IMR-90 (cell line): ENCODE measurements around the gene VAMP8. TPM values are rescaled to one million over a fixed set of nuclear protein-coding genes. Genes with fewer than 3 reads are reported as not detected.

ENCODE experiments used
- ATAC-seq: fragments of 200-7000 bp; cut with Tn5 transposase; 2 replicates; pipeline ENCODE4 v1.9.1; 2020; ENCODE audit warnings: low read depth, mild to moderate bottlenecking, moderate library complexity
- BruUV-seq: library from RNA; stranded (reverse); fragments of 400-500 nt; replicated peaks from 2 replicates; lab custom pipeline; 2021; lab: Mats Ljungman, UMichigan
- CTCF ChIA-PET: fragments of 300-600 bp; formaldehyde crosslinking; extraction: SDS; loops from one replicate; lab custom pipeline; 2021; ENCODE audit warnings: antibody characterized with exemption; lab: Yijun Ruan, JAX
- POLR2A ChIA-PET: fragments of 300-600 bp; sonication (Branson Sonifier 250); formaldehyde crosslinking; loops from one replicate; lab custom pipeline; 2022; ENCODE audit warnings: antibody characterized with exemption; ENCODE audit not compliant: unreplicated experiment; lab: Charles Lee
- DNase-seq: peaks from one replicate; pipeline ENCODE4 v3.0.0; 2013
- H2AFZ ChIP-seq: replicated peaks from 2 replicates; pipeline ENCODE3; 2013; ENCODE audit warnings: low read length, mild to moderate bottlenecking; ENCODE audit not compliant: poor library complexity
- H2AK5ac ChIP-seq: 2 replicates; pipeline ENCODE4 v1.6.1; 2013; ENCODE audit warnings: low read depth, low read length, inconsistent platforms
- H2AK9ac ChIP-seq: replicated peaks from 2 replicates; pipeline ENCODE3; 2013; ENCODE audit warnings: mild to moderate bottlenecking, low read depth, low read length, moderate library complexity; ENCODE audit not compliant: poor library complexity
- H2BK120ac ChIP-seq: 2 replicates; pipeline ENCODE4 v1.6.1; 2013; ENCODE audit warnings: low read depth, low read length, inconsistent platforms
- H2BK15ac ChIP-seq: 3 replicates; pipeline ENCODE4 v1.6.1; 2013; ENCODE audit warnings: low read depth, low read length, inconsistent platforms
- H2BK20ac ChIP-seq: 2 replicates; pipeline ENCODE4 v1.6.1; 2013; ENCODE audit warnings: low read depth, mild to moderate bottlenecking, inconsistent platforms, low read length, moderate library complexity
- H2BK5ac ChIP-seq: 2 replicates; pipeline ENCODE4 v1.6.1; 2013; ENCODE audit warnings: mild to moderate bottlenecking, low read depth, low read length, inconsistent platforms; ENCODE audit not compliant: poor library complexity, severe bottlenecking
- H3K14ac ChIP-seq: replicated peaks from 2 replicates; pipeline ENCODE4 v1.6.1; 2013; ENCODE audit warnings: low read depth, low read length, inconsistent platforms
- H3K18ac ChIP-seq: 2 replicates; pipeline ENCODE4 v1.6.1; 2013; ENCODE audit warnings: low read depth, low read length, control low read depth
- H3K23ac ChIP-seq: 2 replicates; pipeline ENCODE4 v1.6.1; 2013; ENCODE audit warnings: low read depth, low read length, inconsistent platforms
- H3K27ac ChIP-seq: 2 replicates; pipeline ENCODE4 v1.5.1; 2013; ENCODE audit warnings: mild to moderate bottlenecking, control low read depth, low read length; ENCODE audit not compliant: insufficient read depth
- H3K27me3 ChIP-seq: 2 replicates; pipeline ENCODE4 v1.6.1; 2013; ENCODE audit warnings: low read length; ENCODE audit not compliant: control insufficient read depth, insufficient read depth
- H3K36me3 ChIP-seq: 2 replicates; pipeline ENCODE4 v1.6.1; 2013; ENCODE audit warnings: low read length, mixed read lengths; ENCODE audit not compliant: control insufficient read depth, insufficient read depth
- H3K4ac ChIP-seq: 2 replicates; pipeline ENCODE4 v1.6.1; 2013; ENCODE audit warnings: low read depth, low read length, inconsistent platforms
- H3K4me1 ChIP-seq: 2 replicates; pipeline ENCODE4 v1.6.1; 2013; ENCODE audit warnings: low read length, mixed read lengths; ENCODE audit not compliant: control insufficient read depth, insufficient read depth
- H3K4me2 ChIP-seq: 2 replicates; pipeline ENCODE4 v1.6.1; 2013; ENCODE audit warnings: low read depth, mild to moderate bottlenecking, control low read depth, low read length, moderate library complexity
- H3K4me3 ChIP-seq: 2 replicates; pipeline ENCODE4 v1.5.1; 2013; ENCODE audit warnings: low read depth, mild to moderate bottlenecking, control low read depth, low read length, moderate library complexity; ENCODE audit not compliant: insufficient read depth
- H3K56ac ChIP-seq: 2 replicates; pipeline ENCODE4 v1.6.1; 2013; ENCODE audit warnings: low read length, inconsistent platforms; ENCODE audit not compliant: insufficient read depth; ENCODE audit errors: extremely low read depth
- H3K79me1 ChIP-seq, 2 experiments: 2 replicates each; pipeline ENCODE4 v1.6.1; 2013; ENCODE audit warnings: low read length in 2 of 2, inconsistent platforms in 1 of 2, low read depth in 1 of 2
- H3K9ac ChIP-seq: 2 replicates; pipeline ENCODE4 v1.6.1; 2013; ENCODE audit warnings: low read depth, low read length, control low read depth
- H3K9me1 ChIP-seq: 2 replicates; pipeline ENCODE4 v1.6.1; 2013; ENCODE audit warnings: low read length, inconsistent platforms; ENCODE audit not compliant: insufficient read depth
- H3K9me3 ChIP-seq: 2 replicates; pipeline ENCODE4 v1.6.1; 2013; ENCODE audit warnings: low read length; ENCODE audit not compliant: control insufficient read depth, insufficient read depth
- H4K20me1 ChIP-seq: 2 replicates; pipeline ENCODE4 v1.6.1; 2013; ENCODE audit warnings: low read length, inconsistent platforms; ENCODE audit not compliant: insufficient read depth
- H4K5ac ChIP-seq: 2 replicates; pipeline ENCODE4 v1.6.1; 2013; ENCODE audit warnings: mild to moderate bottlenecking, low read depth, low read length, control low read depth
- H4K8ac ChIP-seq, 2 experiments: 2 replicates each; pipeline ENCODE4 v1.6.1; 2013; ENCODE audit warnings: low read depth in 2 of 2, low read length in 2 of 2, control low read depth in 1 of 2, inconsistent platforms in 1 of 2
- H4K91ac ChIP-seq: 2 replicates; pipeline ENCODE4 v1.6.1; 2013; ENCODE audit warnings: low read depth, low read length, inconsistent platforms; ENCODE audit not compliant: insufficient read depth
- BHLHE40 ChIP-seq: fragments of 150-350 bp; IDR thresholded peaks from 2 replicates; pipeline ENCODE4 v1.6.1; 2016; ENCODE audit warnings: mild to moderate bottlenecking, low read depth, low read length
- CEBPB ChIP-seq: IDR thresholded peaks from 2 replicates; pipeline ENCODE4 v1.6.1; 2012; ENCODE audit warnings: low read depth, low read length, improper control_type of control experiment
- FOS ChIP-seq: fragments of 150-350 bp; IDR thresholded peaks from 2 replicates; pipeline ENCODE4 v1.6.1; 2016; ENCODE audit warnings: low read depth, low read length
- MAZ ChIP-seq: IDR thresholded peaks from 2 replicates; pipeline ENCODE4 v1.6.1; 2012; ENCODE audit warnings: low read depth, mild to moderate bottlenecking, low read length, improper control_type of control experiment, moderate library complexity, borderline replicate concordance
- NFE2L2 ChIP-seq: fragments of 150-350 bp; IDR thresholded peaks from 2 replicates; pipeline ENCODE4 v1.6.1; 2016; ENCODE audit warnings: low read depth, mild to moderate bottlenecking, low read length
- RAD21 ChIP-seq: IDR thresholded peaks from 2 replicates; pipeline ENCODE4 v1.6.1; 2012; ENCODE audit warnings: low read length, improper control_type of control experiment
- WGBS, 2 experiments: methylation state at CpG; one replicate each; pipeline versions ENCODE4 v1.1.5 to v1.1.7; 2013; ENCODE audit warnings: missing lambda C conversion rate in 2 of 2; ENCODE audit not compliant: insufficient read length in 1 of 2; ENCODE audit errors: extremely low coverage in 2 of 2; 5-methylcytosine and 5-hydroxymethylcytosine counted together
- dilution Hi-C: fragments of 300-500 bp; cut with HindIII; formaldehyde crosslinking; loops from one replicate; pipeline ENCODE4 v1.14.3; 2018; ENCODE audit warnings: low sequenced_read_pairs; ENCODE audit not compliant: unreplicated experiment
- in situ Hi-C: fragments of 300-500 bp; cut with MboI; formaldehyde crosslinking; loops from 3 replicates; pipeline ENCODE4 v1.14.3; 2019; ENCODE audit warnings: low sequenced_read_pairs, inconsistent platforms, mixed read lengths
- intact Hi-C: fragments of 100-400 bp; cut with micrococcal nuclease; formaldehyde crosslinking; loops from 2 replicates; pipeline ENCODE4 v1.10.0; 2022
- polyA plus RNA-seq, 3 experiments: library from polyadenylated mRNA; depleted of rRNA; stranded (reverse); fragments of >200 nt; gene quantifications; 2 replicates each; pipeline ENCODE4 v1.2.3, GENCODE V29; 2012; ENCODE audit warnings: low replicate concordance in 1 of 3
- total RNA-seq: library from RNA; depleted of rRNA; stranded (reverse); fragments of >200 nt; gene quantifications from 2 replicates; pipeline ENCODE4 v1.2.3, GENCODE V29; 2012
- TF ChIP-seq, protein P1 (sequence below): fragments of 150-350 bp; IDR thresholded peaks from 2 replicates; pipeline ENCODE4 v1.6.1; 2017; ENCODE audit warnings: mild to moderate bottlenecking, antibody characterized with exemption, low read length, low read depth
- TF ChIP-seq, protein P2 (sequence below): conservative IDR thresholded peaks from 2 replicates; pipeline ENCODE4 v1.5.1; 2012; ENCODE audit warnings: mild to moderate bottlenecking, low read depth, low read length, improper control_type of control experiment
- TF ChIP-seq, protein P3 (sequence below): fragments of 150-350 bp; IDR thresholded peaks from 2 replicates; pipeline ENCODE4 v1.6.1; 2016; ENCODE audit warnings: low read depth, mild to moderate bottlenecking, low read length, moderate library complexity, borderline replicate concordance

Gene VAMP8
- total and polyA plus RNA-seq, 2 of the 4 experiments (the other 2 are of a cell fraction): 0.90 to 1.9 TPM

DNA sequence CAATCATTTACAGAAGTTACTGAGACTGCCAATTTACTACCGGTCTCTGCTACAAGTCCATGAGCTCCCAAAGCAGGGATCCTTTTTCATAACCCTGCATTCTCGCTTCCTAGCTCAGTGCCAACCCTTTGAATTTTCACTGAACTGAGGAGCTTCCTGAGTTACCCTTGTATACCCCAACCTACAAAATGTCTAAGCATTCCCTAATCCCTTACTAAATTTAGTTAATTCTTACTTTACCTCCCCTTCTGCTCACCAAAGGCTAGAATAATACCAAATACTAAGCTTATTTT, 28.8 kb upstream of the VAMP8 start:
- H3K4me3 ChIP-seq: no peak overlapping the region
- dilution Hi-C loops (no loop called here), in situ Hi-C loops (no loop called here), intact Hi-C loops (no loop called here)
- peaks cover 8 to 47% of the 10 kb centered on the region in 2 experiments; a peak in 3 of 4 replicates for H3K79me1 ChIP-seq
- no peak overlapping the region for H2AFZ ChIP-seq
- no peaks in the 10 kb centered on the region for H3K27me3 ChIP-seq
- H3K9me1 ChIP-seq: peaks cover 9% of the 10 kb centered on the region; the same call in 1 of the 2 replicates
- DNase-seq (no peak), ATAC-seq (no peak)
- H4K20me1 ChIP-seq: peaks cover 30% of the 10 kb centered on the region
- peak overlapping the region; percentile 37; the same call in 1 of the 2 replicates for H2BK120ac ChIP-seq
- H3K9me3 ChIP-seq: no peaks in the 10 kb centered on the region
- H3K14ac ChIP-seq: peak overlapping the region; percentile 31; the same call in 1 of the 2 replicates
- H3K23ac ChIP-seq: 0 out of 2 replicates have a peak overlapping the region, but pooled peaks have one; percentile 68
- H4K91ac ChIP-seq: peak overlapping the region; percentile 38; the same call in 1 of the 2 replicates
- no CpG with 5 or more reads among the region's 2 CpGs for WGBS, 2 experiments
- H3K18ac ChIP-seq: peak overlapping the region; percentile 34; the same call in 1 of the 2 replicates
- no peak overlapping the region for H3K4me2 ChIP-seq
- peak overlapping the region; percentile 52 for H3K4ac ChIP-seq
- ChIA-PET CTCF (interaction anchor here (1.3 to 6.8 kb wide), 2 partner anchors 129 to 415 kb away, joined by 5 to 46 read pairs; partner anchors contain the start of genes SH2D6 and TCF7L1), POLR2A (interaction anchor here (1.0 to 5.1 kb wide), 4 partner anchors 9 to 130 kb away, joined by 4 to 42 read pairs (median 6); partner anchors contain the start of genes MAT2A and SH2D6)
- 0 out of 2 replicates have a peak overlapping the region, but pooled peaks have one; percentile 58 for H2AK5ac ChIP-seq
- H3K56ac ChIP-seq: no peak overlapping the region
- H3K36me3 ChIP-seq: peaks cover 44% of the 10 kb centered on the region
- BruUV-seq: no TSS peak
- peak overlapping the region; percentile 85; the same call in 1 of the 2 replicates for H3K27ac ChIP-seq
- peaks cover 20% of the 10 kb centered on the region for H3K4me1 ChIP-seq
- H2BK20ac ChIP-seq: no peak overlapping the region
- H2BK15ac ChIP-seq: peak overlapping the region; percentile 39; the same call in 1 of the 3 replicates
- TF ChIP-seq, protein P1, sequence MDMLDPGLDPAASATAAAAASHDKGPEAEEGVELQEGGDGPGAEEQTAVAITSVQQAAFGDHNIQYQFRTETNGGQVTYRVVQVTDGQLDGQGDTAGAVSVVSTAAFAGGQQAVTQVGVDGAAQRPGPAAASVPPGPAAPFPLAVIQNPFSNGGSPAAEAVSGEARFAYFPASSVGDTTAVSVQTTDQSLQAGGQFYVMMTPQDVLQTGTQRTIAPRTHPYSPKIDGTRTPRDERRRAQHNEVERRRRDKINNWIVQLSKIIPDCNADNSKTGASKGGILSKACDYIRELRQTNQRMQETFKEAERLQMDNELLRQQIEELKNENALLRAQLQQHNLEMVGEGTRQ: no peak
- TF ChIP-seq, protein P2, sequence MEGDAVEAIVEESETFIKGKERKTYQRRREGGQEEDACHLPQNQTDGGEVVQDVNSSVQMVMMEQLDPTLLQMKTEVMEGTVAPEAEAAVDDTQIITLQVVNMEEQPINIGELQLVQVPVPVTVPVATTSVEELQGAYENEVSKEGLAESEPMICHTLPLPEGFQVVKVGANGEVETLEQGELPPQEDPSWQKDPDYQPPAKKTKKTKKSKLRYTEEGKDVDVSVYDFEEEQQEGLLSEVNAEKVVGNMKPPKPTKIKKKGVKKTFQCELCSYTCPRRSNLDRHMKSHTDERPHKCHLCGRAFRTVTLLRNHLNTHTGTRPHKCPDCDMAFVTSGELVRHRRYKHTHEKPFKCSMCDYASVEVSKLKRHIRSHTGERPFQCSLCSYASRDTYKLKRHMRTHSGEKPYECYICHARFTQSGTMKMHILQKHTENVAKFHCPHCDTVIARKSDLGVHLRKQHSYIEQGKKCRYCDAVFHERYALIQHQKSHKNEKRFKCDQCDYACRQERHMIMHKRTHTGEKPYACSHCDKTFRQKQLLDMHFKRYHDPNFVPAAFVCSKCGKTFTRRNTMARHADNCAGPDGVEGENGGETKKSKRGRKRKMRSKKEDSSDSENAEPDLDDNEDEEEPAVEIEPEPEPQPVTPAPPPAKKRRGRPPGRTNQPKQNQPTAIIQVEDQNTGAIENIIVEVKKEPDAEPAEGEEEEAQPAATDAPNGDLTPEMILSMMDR: no peak
- TF ChIP-seq, protein P3, sequence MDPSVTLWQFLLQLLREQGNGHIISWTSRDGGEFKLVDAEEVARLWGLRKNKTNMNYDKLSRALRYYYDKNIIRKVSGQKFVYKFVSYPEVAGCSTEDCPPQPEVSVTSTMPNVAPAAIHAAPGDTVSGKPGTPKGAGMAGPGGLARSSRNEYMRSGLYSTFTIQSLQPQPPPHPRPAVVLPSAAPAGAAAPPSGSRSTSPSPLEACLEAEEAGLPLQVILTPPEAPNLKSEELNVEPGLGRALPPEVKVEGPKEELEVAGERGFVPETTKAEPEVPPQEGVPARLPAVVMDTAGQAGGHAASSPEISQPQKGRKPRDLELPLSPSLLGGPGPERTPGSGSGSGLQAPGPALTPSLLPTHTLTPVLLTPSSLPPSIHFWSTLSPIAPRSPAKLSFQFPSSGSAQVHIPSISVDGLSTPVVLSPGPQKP: no peak
- TF ChIP-seq RAD21: no peak
- TF ChIP-seq NFE2L2: no peak
- TF ChIP-seq CEBPB: no peak
- no peak for TF ChIP-seq FOS
- no peak for TF ChIP-seq BHLHE40
- TF ChIP-seq MAZ: no peak
- H2AK9ac ChIP-seq: no peak overlapping the region
- no peak overlapping the region for H3K9ac ChIP-seq
- no peak overlapping the region for H4K5ac ChIP-seq
- peak overlapping the region in 1 of 2 experiments; percentile 55; a peak in 2 of 4 replicates for H4K8ac ChIP-seq
- H2BK5ac ChIP-seq: peak overlapping the region; percentile 89
